PC-3 (cell line): ENCODE results near the gene SPIRE1.
"Not testable (repeated sequence)": the region's sequence is repeated elsewhere in the genome, so short reads cannot be mapped to it uniquely, and the experiment has no call there.

ENCODE experiments used
- EZH2 ChIP-seq: fragments of 300-600 bp; sonication (generic); IDR thresholded peaks from one replicate; pipeline ENCODE4 v1.6.1; 2017; ENCODE audit warnings: antibody characterized with exemption, mild to moderate bottlenecking, low read length; ENCODE audit not compliant: unreplicated experiment
- EZH2phosphoT487 ChIP-seq: fragments of 300-600 bp; sonication (generic); IDR thresholded peaks from 2 replicates; pipeline ENCODE4 v1.6.1; 2018; ENCODE audit warnings: mild to moderate bottlenecking, antibody characterized with exemption, low read length, borderline replicate concordance
- TF ChIP-seq, protein P1 (sequence below): fragments of 300-600 bp; sonication (generic); conservative IDR thresholded peaks from 2 replicates; pipeline ENCODE4 v1.5.1; 2017; ENCODE audit warnings: antibody characterized with exemption, low read depth, mild to moderate bottlenecking, low read length

GRCh38 chr18:12410747-12411146 is 247.2 kb downstream of the SPIRE1 start:
- TF ChIP-seq, protein P1, sequence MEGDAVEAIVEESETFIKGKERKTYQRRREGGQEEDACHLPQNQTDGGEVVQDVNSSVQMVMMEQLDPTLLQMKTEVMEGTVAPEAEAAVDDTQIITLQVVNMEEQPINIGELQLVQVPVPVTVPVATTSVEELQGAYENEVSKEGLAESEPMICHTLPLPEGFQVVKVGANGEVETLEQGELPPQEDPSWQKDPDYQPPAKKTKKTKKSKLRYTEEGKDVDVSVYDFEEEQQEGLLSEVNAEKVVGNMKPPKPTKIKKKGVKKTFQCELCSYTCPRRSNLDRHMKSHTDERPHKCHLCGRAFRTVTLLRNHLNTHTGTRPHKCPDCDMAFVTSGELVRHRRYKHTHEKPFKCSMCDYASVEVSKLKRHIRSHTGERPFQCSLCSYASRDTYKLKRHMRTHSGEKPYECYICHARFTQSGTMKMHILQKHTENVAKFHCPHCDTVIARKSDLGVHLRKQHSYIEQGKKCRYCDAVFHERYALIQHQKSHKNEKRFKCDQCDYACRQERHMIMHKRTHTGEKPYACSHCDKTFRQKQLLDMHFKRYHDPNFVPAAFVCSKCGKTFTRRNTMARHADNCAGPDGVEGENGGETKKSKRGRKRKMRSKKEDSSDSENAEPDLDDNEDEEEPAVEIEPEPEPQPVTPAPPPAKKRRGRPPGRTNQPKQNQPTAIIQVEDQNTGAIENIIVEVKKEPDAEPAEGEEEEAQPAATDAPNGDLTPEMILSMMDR, result not testable (repeated sequence)
- not testable (repeated sequence) for TF ChIP-seq EZH2, EZH2phosphoT487
